ENCODE results near the gene OTULIN.
A peak's percentile ranks its signal among the peaks of the same experiment; 100 is the strongest.

Gene OTULIN

GRCh38 chr5:14726066-14726838, 61.7 kb downstream of the OTULIN start:
- Histone ChIP-seq H3K4me3 (ENCODE audit: low read depth, low read length) (no peak overlapping the region), H3K27me3 (no peaks in the 10 kb centered on the region), H3K36me3 (no peaks in the 10 kb centered on the region), H3K9me3 (no peaks in the 10 kb centered on the region), H3K4me1 (no peaks in the 10 kb centered on the region)
- no peak for TF ChIP-seq CTCF (IDR thresholded peaks at IDR 0.05; ENCODE audit: low read depth, low read length)
- DNase-seq: no peak

DNA sequence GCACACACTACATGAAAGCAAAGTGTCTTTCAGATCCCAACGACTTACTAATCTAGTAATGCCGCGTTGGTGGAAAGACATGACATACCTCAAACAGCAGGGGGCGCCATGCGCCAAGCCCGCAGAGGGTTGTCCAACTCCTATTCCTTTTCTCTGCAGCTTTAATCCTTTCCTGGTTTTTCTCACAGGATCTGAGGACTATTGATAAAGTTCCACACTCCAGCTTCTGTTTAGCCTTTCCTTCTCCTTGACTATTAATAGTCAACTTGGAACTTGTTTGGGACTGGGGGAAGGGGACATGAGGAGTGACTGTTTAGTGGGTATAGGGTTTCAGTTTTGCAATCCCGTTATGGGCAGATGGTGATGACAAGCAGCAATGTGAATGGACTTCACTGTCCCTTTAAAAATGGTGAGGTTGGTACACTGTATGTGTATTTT, 62.9 kb downstream of the OTULIN start:
- H3K4me1 ChIP-seq: no peaks in the 10 kb centered on the region
- peak; percentile 99 for TF ChIP-seq CTCF (IDR thresholded peaks at IDR 0.05; ENCODE audit: low read depth, low read length)
- no peaks in the 10 kb centered on the region for H3K9me3 ChIP-seq
- peak; percentile 82 for DNase-seq
- H3K27me3 ChIP-seq: no peaks in the 10 kb centered on the region
- H3K36me3 ChIP-seq: no peaks in the 10 kb centered on the region
- H3K4me3 ChIP-seq (ENCODE audit: low read depth, low read length): no peak overlapping the region

DNA sequence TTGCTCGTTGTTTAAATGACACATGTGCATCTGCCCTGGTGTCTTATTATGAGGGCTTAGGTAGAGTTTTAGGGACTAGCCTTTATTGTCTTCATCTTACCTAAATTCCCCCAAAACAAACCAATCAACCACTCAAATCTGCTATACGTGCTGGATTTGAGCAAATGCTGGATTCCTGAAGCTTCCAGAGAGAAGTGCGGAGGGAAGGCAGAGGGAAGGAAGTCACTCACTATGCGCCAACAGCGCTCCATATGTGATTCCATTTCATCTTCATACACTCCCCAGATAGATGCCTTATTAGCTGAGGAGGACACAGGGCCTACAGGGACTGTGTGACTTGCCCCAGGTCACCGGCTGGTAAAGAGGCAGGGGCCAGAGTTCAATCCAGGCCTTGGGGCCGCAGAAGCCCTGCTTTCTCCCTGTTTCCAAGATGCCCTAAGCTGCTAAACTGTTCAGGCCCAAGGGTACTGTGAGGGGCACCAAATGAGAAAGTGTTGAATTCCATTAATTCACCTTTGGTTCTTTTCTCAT, 63.5 kb downstream of the OTULIN start:
- H3K4me3 ChIP-seq (ENCODE audit: low read depth, low read length): no peak overlapping the region
- no peaks in the 10 kb centered on the region for H3K4me1 ChIP-seq
- H3K36me3 ChIP-seq: no peaks in the 10 kb centered on the region
- H3K9me3 ChIP-seq: no peaks in the 10 kb centered on the region
- DNase-seq: no peak
- no peaks in the 10 kb centered on the region for H3K27me3 ChIP-seq
- TF ChIP-seq CTCF (IDR thresholded peaks at IDR 0.05; ENCODE audit: low read depth, low read length): no peak

- Histone ChIP-seq H3K9me3 (no peaks in the 10 kb centered on the region), H3K4me1 (no peaks in the 10 kb centered on the region)
Measured at GRCh38 chr5:14728459-14728938, 64.0 kb downstream of the OTULIN start.

GRCh38 chr5:14729448-14730385, 65.2 kb downstream of the OTULIN start:
- no peak overlapping the region for H3K4me3 ChIP-seq (ENCODE audit: low read depth, low read length)
- no peaks in the 10 kb centered on the region for H3K36me3 ChIP-seq
- H3K9me3 ChIP-seq: no peaks in the 10 kb centered on the region
- no peaks in the 10 kb centered on the region for H3K4me1 ChIP-seq
- no peak for DNase-seq
- TF ChIP-seq CTCF (IDR thresholded peaks at IDR 0.05; ENCODE audit: low read depth, low read length): no peak
- no peaks in the 10 kb centered on the region for H3K27me3 ChIP-seq

More at GRCh38 chr5:14728459-14728938, 64.0 kb downstream of the OTULIN start:
- Histone ChIP-seq H3K27me3 (no peaks in the 10 kb centered on the region), H3K36me3 (no peaks in the 10 kb centered on the region), H3K4me3 (ENCODE audit: low read depth, low read length) (no peak overlapping the region)
- DNase-seq: no peak
- TF ChIP-seq CTCF (IDR thresholded peaks at IDR 0.05; ENCODE audit: low read depth, low read length): no peak

All from BE2C (cell line).